Activated CD4-positive, alpha-beta memory T cell treated with anti-CD3 and anti-CD28 coated beads for 36 hours (primary cell): Measurements from ENCODE around the gene MIA2. TPM values are rescaled to one million over a fixed set of nuclear protein-coding genes. Genes with fewer than 3 reads are reported as not detected.

Experiments
- CTCF ChIA-PET: fragments of 350-600 bp; sonication (Branson Sonifier 250); formaldehyde crosslinking; loops from one replicate; lab custom pipeline; 2021; ENCODE audit warnings: antibody characterized with exemption, inconsistent platforms; lab: Charles Lee
- POLR2A ChIA-PET: fragments of 350-600 bp; sonication (Branson Sonifier 250); formaldehyde crosslinking; loops from one replicate; lab custom pipeline; 2021; ENCODE audit warnings: antibody characterized with exemption; lab: Charles Lee
- DNase-seq: peaks from one replicate; pipeline ENCODE4 v3.0.0-alpha.2; 2020
- H3K27ac Mint-ChIP-seq: one replicate; pipeline ENCODE4 v1.8.0; 2021; ENCODE audit warnings: mixed read lengths
- H3K27me3 Mint-ChIP-seq: one replicate; pipeline ENCODE4 v1.8.0; 2021; ENCODE audit warnings: mixed read lengths
- H3K36me3 Mint-ChIP-seq: one replicate; pipeline ENCODE4 v1.8.0; 2021; ENCODE audit warnings: mixed read lengths
- H3K4me1 Mint-ChIP-seq: one replicate; pipeline ENCODE4 v1.8.0; 2021; ENCODE audit warnings: low read depth, mixed read lengths
- H3K4me3 Mint-ChIP-seq: one replicate; pipeline ENCODE4 v1.8.0; 2021; ENCODE audit warnings: mild to moderate bottlenecking, mixed read lengths
- H3K9me3 Mint-ChIP-seq: one replicate; pipeline ENCODE4 v1.8.0; 2021; ENCODE audit warnings: mixed read lengths
- intact Hi-C: fragments of 100-400 bp; cut with micrococcal nuclease; formaldehyde crosslinking; loops from one replicate; pipeline ENCODE4 v1.15.1; 2023
- total RNA-seq, 2 experiments: library from RNA; stranded (reverse); gene quantifications; one replicate each; pipeline ENCODE4 v1.2.3, GENCODE V29; 2021

MIA2 gene
- total RNA-seq, 2 experiments from 2014 or later = 23.8 to 24.1 TPM

GRCh38 chr14:39419272-39419671 is 185.6 kb downstream of the MIA2 start:
- no peak overlapping the region for H3K4me3 Mint-ChIP-seq
- ChIA-PET CTCF (interaction anchor here (0.7 kb wide), 1 partner anchor 312 kb away, joined by 3 read pairs; no protein-coding TSS in a partner anchor), POLR2A (interaction anchor here (0.6 kb wide), 1 partner anchor 342 kb away, joined by 3 read pairs; no protein-coding TSS in a partner anchor)
- H3K4me1 Mint-ChIP-seq = peaks cover 35% of the 10 kb centered on the region
- intact Hi-C loops = no loop called here
- no peak overlapping the region for H3K27ac Mint-ChIP-seq
- H3K27me3 Mint-ChIP-seq = no peaks in the 10 kb centered on the region
- H3K36me3 Mint-ChIP-seq = peaks cover 31% of the 10 kb centered on the region
- DNase-seq = no peak
- peaks cover 16% of the 10 kb centered on the region for H3K9me3 Mint-ChIP-seq

GRCh38 chr14:39422243-39422642 is 188.5 kb downstream of the MIA2 start:
- no peak for DNase-seq
- peaks cover under 1% of the 10 kb centered on the region for H3K9me3 Mint-ChIP-seq
- peaks cover 15% of the 10 kb centered on the region for H3K36me3 Mint-ChIP-seq
- intact Hi-C loops = no loop called here
- CTCF ChIA-PET = interaction anchor here (1.0 kb wide), 1 partner anchor 191 kb away, joined by 3 read pairs; no protein-coding TSS in a partner anchor
- no peaks in the 10 kb centered on the region for H3K27me3 Mint-ChIP-seq
- peaks cover 50% of the 10 kb centered on the region for H3K4me1 Mint-ChIP-seq
- peak overlapping the region; percentile 26 for H3K27ac Mint-ChIP-seq
- no peak overlapping the region for H3K4me3 Mint-ChIP-seq
- POLR2A ChIA-PET = interaction anchor here (0.7 kb wide), 1 partner anchor 26 kb away, joined by 3 read pairs; no protein-coding TSS in a partner anchor

- H3K4me1 Mint-ChIP-seq = peaks cover 56% of the 10 kb centered on the region
- ChIA-PET POLR2A (interaction anchor here (1.1 kb wide), 1 partner anchor 9 kb away, joined by 3 read pairs; no protein-coding TSS in a partner anchor), CTCF (no interaction called here)
- no peak overlapping the region for H3K27ac Mint-ChIP-seq
- intact Hi-C loops = no loop called here
- peaks cover 14% of the 10 kb centered on the region for H3K36me3 Mint-ChIP-seq
- no peaks in the 10 kb centered on the region for H3K9me3 Mint-ChIP-seq
- no peaks in the 10 kb centered on the region for H3K27me3 Mint-ChIP-seq
- no peak overlapping the region for H3K4me3 Mint-ChIP-seq
- DNase-seq = no peak
These were observed 190.1 kb downstream of the MIA2 start for GRCh38 chr14:39423793-39424192.

DNA sequence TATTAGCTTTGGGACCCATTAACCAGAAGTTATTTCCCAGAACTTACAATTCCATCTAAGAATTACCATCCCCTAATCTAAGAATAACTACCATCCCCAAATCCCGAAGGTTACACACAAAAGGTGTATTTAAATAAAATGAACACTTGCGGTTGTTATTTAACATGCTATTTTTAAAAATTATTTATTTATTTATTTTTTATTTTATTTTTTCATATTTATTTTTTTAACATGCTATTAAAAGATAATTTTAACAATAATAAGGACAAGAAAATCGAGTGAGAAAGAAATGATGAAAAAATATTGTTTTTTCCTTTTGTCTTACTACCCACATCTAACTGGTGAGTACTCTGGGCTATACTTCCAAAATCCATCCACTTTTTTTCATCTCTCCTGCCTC is 192.2 kb downstream of the MIA2 start:
- peaks cover 3% of the 10 kb centered on the region for H3K36me3 Mint-ChIP-seq
- ChIA-PET CTCF (interaction anchor here (0.6 to 2.6 kb wide), 10 partner anchors 9 to 199 kb away, joined by 3 to 13 read pairs (median 3); no protein-coding TSS in a partner anchor), POLR2A (interaction anchor here (1.6 kb wide), 1 partner anchor 29 kb away, joined by 3 read pairs; no protein-coding TSS in a partner anchor)
- H3K27ac Mint-ChIP-seq = no peak overlapping the region
- no peak for DNase-seq
- no peaks in the 10 kb centered on the region for H3K9me3 Mint-ChIP-seq
- peaks cover 65% of the 10 kb centered on the region for H3K4me1 Mint-ChIP-seq
- no peaks in the 10 kb centered on the region for H3K27me3 Mint-ChIP-seq
- no peak overlapping the region for H3K4me3 Mint-ChIP-seq
- intact Hi-C loops = loop anchor here (1.0 to 5.0 kb wide), 2 partner anchors 195 to 704 kb away; no protein-coding TSS in a partner anchor

GRCh38 chr14:39426605-39427004 is 192.9 kb downstream of the MIA2 start:
- Mint-ChIP-seq H3K36me3 (peaks cover 6% of the 10 kb centered on the region), H3K27me3 (no peaks in the 10 kb centered on the region), H3K4me1 (peaks cover 61% of the 10 kb centered on the region), H3K27ac (peak overlapping the region; percentile 13), H3K4me3 (no peak overlapping the region), H3K9me3 (no peaks in the 10 kb centered on the region)
- ChIA-PET CTCF (interaction anchor here (0.6 to 2.6 kb wide), 10 partner anchors 9 to 200 kb away, joined by 3 to 13 read pairs (median 3); no protein-coding TSS in a partner anchor), POLR2A (interaction anchor here (1.6 kb wide), 1 partner anchor 29 kb away, joined by 3 read pairs; no protein-coding TSS in a partner anchor)
- DNase-seq = no peak
- intact Hi-C loops = loop anchor here (1.0 to 5.0 kb wide), 2 partner anchors 195 to 704 kb away; no protein-coding TSS in a partner anchor

DNA sequence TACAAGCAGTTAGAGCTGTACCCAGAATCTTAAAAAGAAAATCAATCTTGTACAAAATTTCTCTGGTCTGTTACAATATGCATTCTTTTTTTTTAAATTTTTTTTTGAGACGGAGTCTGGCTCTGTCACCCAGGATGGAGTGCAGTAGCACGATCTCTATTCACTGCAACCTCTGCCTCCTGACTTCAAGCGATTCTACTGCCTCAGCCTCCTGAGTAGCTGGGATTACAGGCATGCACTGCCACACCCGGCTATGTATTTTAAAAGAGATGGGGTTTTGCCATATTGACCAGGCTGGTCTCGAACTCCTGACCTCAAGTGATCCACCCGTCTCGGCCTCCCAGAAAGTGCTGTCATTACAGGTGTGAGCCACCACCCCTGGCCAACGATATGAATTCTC is 194.4 kb downstream of the MIA2 start:
- Mint-ChIP-seq H3K9me3 (no peaks in the 10 kb centered on the region), H3K27me3 (no peaks in the 10 kb centered on the region), H3K27ac (no peak overlapping the region), H3K36me3 (peaks cover 6% of the 10 kb centered on the region), H3K4me1 (peaks cover 55% of the 10 kb centered on the region), H3K4me3 (no peak overlapping the region)
- ChIA-PET CTCF (interaction anchor here (1.1 kb wide), 1 partner anchor 105 kb away, joined by 3 read pairs; no protein-coding TSS in a partner anchor), POLR2A (interaction anchor here (1.0 kb wide), 1 partner anchor 253 kb away, joined by 3 read pairs; the partner anchor contains the start of gene PNN)
- DNase-seq = no peak
- intact Hi-C loops = loop anchor here (5.0 kb wide), 1 partner anchor 706 kb away; no protein-coding TSS in a partner anchor

DNA sequence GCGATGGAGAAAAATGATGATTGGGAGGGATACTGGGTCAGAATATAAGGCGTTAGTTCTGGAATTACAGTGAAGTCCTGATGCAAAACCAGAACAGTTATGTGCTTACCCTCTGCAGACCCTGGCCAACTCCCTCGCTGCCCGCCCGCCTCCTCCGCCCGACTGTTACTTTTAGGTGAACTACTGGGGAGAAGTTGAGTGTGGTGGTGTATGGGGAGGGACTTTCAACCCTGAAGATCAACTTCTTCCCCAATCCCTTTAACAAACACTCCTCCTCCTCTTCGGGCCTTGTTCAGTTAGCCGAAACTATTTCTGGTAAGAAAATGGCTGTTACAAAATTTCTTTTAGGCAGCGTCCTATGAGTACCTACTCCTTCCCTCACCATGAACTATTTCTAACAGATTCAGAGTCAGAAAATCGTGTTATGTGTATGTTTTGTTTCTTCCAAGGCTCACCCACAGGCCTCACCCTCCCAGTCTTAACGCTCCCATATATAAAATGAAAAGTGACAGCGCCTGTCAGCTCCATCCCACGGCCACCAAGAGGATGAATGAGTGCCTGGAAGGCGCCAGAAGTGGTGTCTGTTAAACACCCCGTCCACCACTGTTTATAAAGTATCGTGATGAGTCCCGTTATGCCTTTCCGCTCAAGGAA is 197.2 kb downstream of the MIA2 start:
- H3K4me1 Mint-ChIP-seq = peaks cover 47% of the 10 kb centered on the region
- H3K9me3 Mint-ChIP-seq = no peaks in the 10 kb centered on the region
- no peaks in the 10 kb centered on the region for H3K27me3 Mint-ChIP-seq
- H3K4me3 Mint-ChIP-seq = peak overlapping the region; percentile 93
- peak; percentile 28 for DNase-seq
- intact Hi-C loops = loop anchor here (1.0 to 10.0 kb wide), 3 partner anchors 34 to 1356 kb away; no protein-coding TSS in a partner anchor
- peak overlapping the region; percentile 92 for H3K27ac Mint-ChIP-seq
- CTCF ChIA-PET = no interaction called here
- peaks cover 6% of the 10 kb centered on the region for H3K36me3 Mint-ChIP-seq
- POLR2A ChIA-PET = interaction anchor here (1.2 to 2.8 kb wide), 7 partner anchors 40 to 328 kb away, joined by 3 to 22 read pairs (median 10); partner anchors contain the start of genes GEMIN2, PNN, SEC23A and TRAPPC6B

- intact Hi-C loops = loop anchor here (1.0 to 10.0 kb wide), 10 partner anchors 17 to 1357 kb away; partner anchors contain the start of genes PNN, SEC23A and TRAPPC6B
- no peaks in the 10 kb centered on the region for H3K9me3 Mint-ChIP-seq
- POLR2A ChIA-PET = interaction anchor here (1.2 to 2.8 kb wide), 10 partner anchors 40 to 329 kb away, joined by 3 to 22 read pairs (median 10); partner anchors contain the start of genes GEMIN2, PNN, SEC23A and TRAPPC6B
- peaks cover 6% of the 10 kb centered on the region for H3K36me3 Mint-ChIP-seq
- peak overlapping the region; percentile 99 for H3K4me3 Mint-ChIP-seq
- DNase-seq = peak; percentile 65
- peak overlapping the region; percentile 100 for H3K27ac Mint-ChIP-seq
- CTCF ChIA-PET = interaction anchor here (1.5 kb wide), 1 partner anchor 324 kb away, joined by 3 read pairs; no protein-coding TSS in a partner anchor
- peaks cover 42% of the 10 kb centered on the region for H3K4me1 Mint-ChIP-seq
- no peaks in the 10 kb centered on the region for H3K27me3 Mint-ChIP-seq
These were observed 197.9 kb downstream of the MIA2 start for GRCh38 chr14:39431416-39432178.

GRCh38 chr14:39432179-39432618 is 198.5 kb downstream of the MIA2 start, which contains the start of gene FBXO33:
Gene FBXO33, minus strand, starts transcription at chr14:39432433. Its CDS starts 271 bp downstream, at chr14:39432162.
- H3K27ac Mint-ChIP-seq = peak within 1 kb of the TSS; percentile 100
- DNase-seq = peak; percentile 98
- H3K27me3 Mint-ChIP-seq = no peaks in the 10 kb centered on the region
- H3K4me1 Mint-ChIP-seq = peaks cover 36% of the 10 kb centered on the region
- ChIA-PET CTCF (interaction anchor here (1.5 to 1.8 kb wide), 2 partner anchors 15 to 325 kb away, joined by 3 to 5 read pairs; no protein-coding TSS in a partner anchor), POLR2A (interaction anchor here (0.6 to 2.8 kb wide), 11 partner anchors 16 to 329 kb away, joined by 3 to 22 read pairs (median 10); partner anchors contain the start of genes GEMIN2, PNN, SEC23A and TRAPPC6B)
- H3K4me3 Mint-ChIP-seq = peak within 1 kb of the TSS; percentile 99
- H3K9me3 Mint-ChIP-seq = no peaks in the 10 kb centered on the region
- H3K36me3 Mint-ChIP-seq = peaks cover 6% of the 10 kb centered on the region
- intact Hi-C loops = loop anchor here (1.0 to 10.0 kb wide), 9 partner anchors 16 to 1357 kb away; partner anchors contain the start of genes PNN, SEC23A and TRAPPC6B

DNA sequence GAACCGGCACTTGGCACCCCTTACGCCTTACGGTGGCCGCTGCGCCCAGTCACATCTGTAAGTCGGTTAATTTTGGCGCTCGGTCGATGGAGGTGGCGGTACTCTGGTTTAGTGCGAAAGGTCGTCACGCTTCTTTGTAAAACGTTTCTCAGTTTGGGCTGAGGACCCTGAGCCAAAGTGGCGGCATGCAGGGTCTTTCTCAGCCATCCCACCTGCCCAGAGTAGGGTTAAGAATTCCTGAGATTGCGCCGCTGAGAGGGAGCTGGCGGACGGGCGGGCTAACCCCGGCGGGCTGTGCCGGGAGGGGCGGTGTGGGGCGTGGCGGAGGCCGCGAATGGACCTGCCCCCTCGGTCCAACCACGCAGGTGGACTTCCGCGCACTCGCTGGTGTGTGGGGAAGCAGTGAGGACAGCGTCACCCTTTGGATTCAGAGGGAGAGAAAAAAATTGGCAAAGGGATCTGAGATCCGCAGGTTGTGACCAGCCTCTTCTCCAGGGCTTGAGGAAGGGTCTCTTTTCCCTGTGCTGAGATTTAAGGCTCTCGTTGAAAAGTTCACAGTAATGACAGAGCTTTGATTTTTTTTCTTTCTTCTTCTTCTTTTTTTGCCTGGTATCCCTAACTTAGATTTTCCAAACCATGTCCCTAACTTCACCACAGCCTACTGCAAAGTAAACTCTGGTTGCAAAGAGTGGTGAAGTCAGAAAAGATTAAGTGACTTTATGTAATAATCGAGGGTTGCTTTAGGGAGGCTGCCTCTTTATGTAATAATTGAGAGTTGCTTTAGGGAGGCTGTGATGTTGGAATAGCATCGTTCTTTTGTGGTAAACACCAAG is 199.1 kb downstream of the MIA2 start:
- ChIA-PET CTCF (interaction anchor here (1.5 to 1.8 kb wide), 2 partner anchors 15 to 325 kb away, joined by 3 to 5 read pairs; no protein-coding TSS in a partner anchor), POLR2A (interaction anchor here (0.6 to 2.8 kb wide), 14 partner anchors 9 to 330 kb away, joined by 3 to 22 read pairs (median 8); partner anchors contain the start of genes GEMIN2, PNN, SEC23A and TRAPPC6B)
- intact Hi-C loops = loop anchor here (1.0 to 10.0 kb wide), 9 partner anchors 15 to 1358 kb away; partner anchors contain the start of genes PNN, SEC23A and TRAPPC6B
- peaks cover 35% of the 10 kb centered on the region for H3K4me1 Mint-ChIP-seq
- H3K36me3 Mint-ChIP-seq = peaks cover 6% of the 10 kb centered on the region
- H3K4me3 Mint-ChIP-seq = peak overlapping the region; percentile 99
- peak overlapping the region; percentile 100 for H3K27ac Mint-ChIP-seq
- H3K9me3 Mint-ChIP-seq = no peaks in the 10 kb centered on the region
- DNase-seq = peak; percentile 83
- no peaks in the 10 kb centered on the region for H3K27me3 Mint-ChIP-seq
